Epithelial cell of prostate (primary cell): ENCODE results near the gene IGFBP7.

Experiments used
- DNase-seq: peaks from one replicate; pipeline ENCODE4 v3.0.0-alpha.2; 2011; ENCODE audit warnings: low read depth, low spot score
- H3K27ac ChIP-seq: fragments of 450-650 bp; 2 replicates; pipeline ENCODE4 v1.5.1; 2017; ENCODE audit warnings: mild to moderate bottlenecking

The IGFBP7 gene

DNA sequence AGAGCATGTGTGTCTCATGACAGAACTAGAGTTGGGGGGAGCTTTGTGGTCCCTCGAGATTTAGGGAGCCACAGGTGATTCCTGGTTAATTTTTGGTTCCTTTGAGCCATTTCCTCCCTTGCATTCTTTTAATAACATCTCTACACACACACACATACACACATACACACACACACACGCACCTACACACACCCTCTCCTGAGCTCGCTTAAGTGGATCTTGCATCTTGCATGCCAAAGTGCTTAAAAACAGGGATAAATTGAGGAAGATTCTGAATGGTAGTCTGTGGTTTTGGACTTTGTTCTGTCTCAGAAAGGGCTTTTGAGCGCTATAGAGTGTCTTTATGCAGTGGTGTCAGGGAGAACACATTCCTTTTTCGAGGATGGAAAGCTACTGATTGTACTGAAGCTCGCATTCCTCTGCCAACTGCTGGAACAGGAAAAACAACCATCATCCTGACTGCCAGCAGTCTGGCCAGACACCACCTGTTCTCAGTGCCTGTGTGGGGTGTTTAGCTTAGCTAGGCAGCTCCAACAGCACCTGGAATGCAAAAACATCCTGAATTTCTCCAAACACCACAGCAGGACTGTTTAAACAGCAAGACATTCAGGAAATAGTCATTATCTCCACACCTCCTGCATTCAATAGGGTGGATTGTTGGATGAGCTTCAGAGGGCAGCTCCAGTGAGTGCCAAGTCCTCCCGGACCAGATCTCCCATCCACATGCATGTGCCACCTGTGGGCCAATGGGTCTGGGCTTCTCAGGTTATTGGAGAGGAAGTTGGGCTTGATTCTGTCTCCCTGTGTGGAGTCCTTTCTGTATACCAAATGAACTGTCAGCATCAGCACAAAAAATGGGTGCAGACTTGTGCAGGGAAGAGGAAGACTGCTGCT is 21.9 kb upstream of the IGFBP7 start:
- no peak overlapping the region for H3K27ac ChIP-seq
- no peak for DNase-seq

DNA sequence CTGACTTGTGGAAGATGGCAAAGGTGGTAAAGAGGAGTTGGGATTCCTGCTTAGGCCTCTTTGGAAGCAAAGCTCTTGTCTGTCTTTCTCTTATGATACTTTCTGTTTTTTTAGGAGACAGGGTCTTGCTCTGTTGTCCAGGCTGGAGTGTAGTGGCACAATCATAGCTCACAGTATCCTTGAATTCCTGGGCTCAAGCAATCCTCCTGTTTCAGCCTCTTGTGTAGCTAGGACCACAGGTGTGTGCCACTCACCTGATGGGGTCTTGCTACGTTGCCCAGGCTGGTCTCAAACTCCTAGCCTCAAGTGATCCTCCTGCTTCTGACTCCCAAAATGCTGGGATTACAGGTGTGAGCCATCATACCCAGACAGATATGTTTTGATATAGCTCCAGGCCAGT is 19.3 kb upstream of the IGFBP7 start:
- no peak overlapping the region for H3K27ac ChIP-seq
- no peak for DNase-seq

DNA sequence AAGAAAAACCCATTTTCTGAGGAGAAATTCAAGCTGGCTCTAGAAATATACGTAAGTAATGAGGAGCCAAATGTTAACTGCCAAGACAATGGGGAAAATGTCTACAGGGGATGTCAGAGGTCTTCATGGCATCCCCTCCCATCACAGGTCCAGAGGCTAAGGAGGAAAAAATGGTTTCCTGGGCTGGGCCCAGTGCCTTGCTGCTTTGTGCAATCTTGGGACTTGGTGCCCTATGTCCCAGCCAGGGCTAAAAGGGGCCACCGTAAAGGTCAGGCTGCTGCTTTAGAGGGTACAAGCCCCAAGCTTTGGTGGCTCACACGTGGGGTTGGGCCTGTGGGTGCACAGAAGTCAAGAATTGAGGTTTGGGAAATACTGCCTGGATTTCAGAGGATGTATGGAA is 17.2 kb upstream of the IGFBP7 start:
- no peak overlapping the region for H3K27ac ChIP-seq
- no peak for DNase-seq

DNA sequence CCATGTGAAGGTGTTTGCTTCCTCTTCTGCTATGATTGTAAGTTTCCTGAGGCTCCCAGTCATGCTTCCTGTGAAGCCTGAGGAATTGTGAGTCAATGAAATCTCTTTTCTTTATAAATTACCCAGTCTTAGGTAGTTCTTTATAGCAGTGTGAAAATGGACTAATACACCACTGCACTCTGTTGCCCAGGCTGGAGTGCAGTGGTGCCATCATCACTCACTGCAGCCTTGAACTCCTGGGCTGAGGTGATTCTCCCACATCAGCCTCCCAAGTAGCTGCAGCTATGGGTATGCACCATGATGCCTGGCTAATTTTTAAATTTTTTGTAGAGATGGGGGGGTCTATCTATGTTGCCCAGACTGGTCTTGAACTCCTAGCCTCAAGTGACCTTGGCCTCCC is 15.8 kb upstream of the IGFBP7 start:
- no peak for DNase-seq
- H3K27ac ChIP-seq = no peak overlapping the region

DNA sequence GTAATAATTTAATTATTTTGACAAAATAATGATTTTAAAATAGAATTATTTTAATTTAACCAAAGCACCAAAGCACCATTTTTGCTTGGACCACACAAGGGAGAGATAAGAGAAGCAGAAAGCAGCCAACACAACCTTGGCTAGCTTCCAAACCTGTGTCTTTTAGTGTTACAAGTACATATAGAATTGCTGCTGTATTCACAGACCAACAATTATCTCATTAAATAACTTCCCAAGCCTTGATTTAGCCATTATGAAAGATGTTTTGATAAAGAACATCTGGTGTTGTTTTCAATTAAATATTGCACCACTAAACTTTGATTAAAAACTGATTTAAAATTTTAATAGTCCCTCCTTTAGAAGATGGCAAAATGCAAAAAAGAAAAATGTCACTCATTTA is 14.0 kb upstream of the IGFBP7 start:
- DNase-seq = no peak

DNA sequence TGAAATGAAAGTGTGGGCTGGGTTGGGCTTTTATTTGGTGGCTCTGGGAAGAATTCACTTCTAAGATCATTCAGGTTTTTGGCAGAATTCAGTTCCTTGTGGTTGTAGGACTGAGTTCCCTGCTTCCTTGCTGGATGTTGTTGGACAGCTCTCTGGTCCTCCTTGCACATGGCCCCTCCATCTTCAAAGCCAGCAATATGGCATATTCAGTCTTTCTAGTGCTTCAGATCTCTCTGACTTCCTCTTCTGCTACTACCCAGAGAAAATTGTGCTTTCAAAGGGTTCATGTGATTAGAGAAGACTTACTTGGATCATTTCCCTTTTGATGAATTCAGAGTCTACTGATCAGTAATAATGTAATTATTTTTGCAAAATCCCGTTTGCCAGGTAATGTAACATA is 12.8 kb upstream of the IGFBP7 start:
- no peak overlapping the region for H3K27ac ChIP-seq
- no peak for DNase-seq

More for the DNA sequence above, 14.0 kb upstream of the IGFBP7 start:
- no peak overlapping the region for H3K27ac ChIP-seq

DNA sequence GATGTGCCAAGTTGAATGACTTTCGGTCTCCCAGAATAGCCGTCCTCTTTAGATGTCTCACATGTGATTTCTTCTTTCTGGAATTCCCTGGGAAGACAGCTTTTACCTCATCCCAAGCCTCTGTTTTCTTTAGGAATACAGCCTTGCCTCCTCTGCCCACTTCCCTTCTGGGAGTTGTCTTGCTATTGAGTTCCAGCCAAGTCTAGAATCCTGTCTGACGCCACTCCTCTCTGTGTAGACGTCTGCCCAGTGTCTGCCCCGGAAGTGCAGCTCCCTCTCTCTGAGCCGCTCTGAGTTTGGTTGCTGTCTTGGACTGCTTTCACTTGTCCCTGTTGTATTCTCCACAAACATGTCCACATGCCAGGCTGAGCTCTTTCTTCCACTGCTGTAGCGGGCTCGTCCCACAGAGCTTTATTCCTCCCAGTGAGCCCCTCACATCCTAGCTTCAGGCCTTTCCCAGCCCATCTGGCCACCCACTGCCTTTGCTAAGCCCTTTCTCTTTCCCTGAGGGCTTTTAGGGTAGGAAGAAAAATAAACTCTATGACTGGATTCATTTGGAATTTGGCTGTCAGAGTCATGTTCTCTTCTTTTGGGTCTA is 9.0 kb upstream of the IGFBP7 start:
- H3K27ac ChIP-seq = peak overlapping the region; percentile 77
- DNase-seq = no peak

DNA sequence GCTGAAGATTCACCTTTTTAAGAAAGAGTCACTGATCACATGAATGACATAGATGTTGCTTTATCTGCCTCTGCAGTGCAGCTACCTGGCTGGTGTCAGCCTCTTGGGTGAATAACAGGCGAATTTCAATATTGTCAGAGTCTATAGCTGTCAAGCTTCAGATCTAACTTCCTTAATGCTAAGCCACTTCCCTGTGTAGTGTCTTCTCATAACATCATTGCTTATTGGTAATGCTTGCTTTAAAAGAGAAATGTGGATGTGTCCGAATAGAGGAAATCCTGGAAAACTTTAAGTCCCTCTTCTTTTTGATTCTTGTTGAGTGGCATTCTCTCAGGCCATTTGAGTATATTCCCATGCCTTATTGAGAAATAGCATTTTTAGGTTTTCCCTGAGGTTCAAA is 7.3 kb upstream of the IGFBP7 start:
- DNase-seq = no peak

DNA sequence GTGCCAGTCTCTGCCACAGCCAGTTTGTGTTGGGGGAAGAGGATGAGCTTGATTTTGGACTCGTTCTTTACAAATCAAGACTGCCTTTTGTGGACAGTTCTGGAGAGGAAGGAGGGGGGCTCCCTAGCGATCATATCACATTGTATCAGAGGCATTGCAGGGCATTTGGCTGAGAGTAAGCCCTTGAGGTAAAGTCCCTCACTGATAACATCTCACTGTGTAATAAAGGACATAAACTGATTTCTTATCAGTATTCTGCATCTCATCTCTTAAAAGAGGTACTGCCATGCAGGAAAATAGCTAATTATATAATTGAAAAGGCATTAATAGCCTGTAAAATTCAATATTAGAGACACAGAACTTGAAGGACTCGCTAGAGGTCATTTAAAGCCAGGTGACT is 6.1 kb upstream of the IGFBP7 start:
- H3K27ac ChIP-seq = no peak overlapping the region
- no peak for DNase-seq

More for the DNA sequence above, 7.3 kb upstream of the IGFBP7 start:
- no peak overlapping the region for H3K27ac ChIP-seq

DNA sequence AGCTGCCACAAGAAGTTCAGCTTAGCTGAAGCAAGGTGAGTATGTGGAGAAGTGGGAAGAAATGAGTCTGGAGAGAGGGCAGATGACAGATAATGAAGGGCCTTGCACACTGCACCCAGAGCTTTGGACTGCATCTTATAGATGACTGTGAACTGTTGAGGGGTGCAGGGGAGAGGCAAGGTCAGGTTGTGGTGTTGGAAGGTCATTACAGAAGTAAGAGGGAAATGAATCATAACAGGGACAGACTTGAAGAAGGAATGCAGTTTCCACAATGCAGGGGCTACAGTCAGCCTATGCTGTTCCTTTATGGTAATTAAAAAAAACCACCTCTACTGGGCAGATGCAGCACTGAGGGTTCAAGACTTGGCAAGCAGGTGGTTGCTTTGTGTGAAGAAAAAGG is 4.8 kb upstream of the IGFBP7 start:
- DNase-seq = no peak
- no peak overlapping the region for H3K27ac ChIP-seq

DNA sequence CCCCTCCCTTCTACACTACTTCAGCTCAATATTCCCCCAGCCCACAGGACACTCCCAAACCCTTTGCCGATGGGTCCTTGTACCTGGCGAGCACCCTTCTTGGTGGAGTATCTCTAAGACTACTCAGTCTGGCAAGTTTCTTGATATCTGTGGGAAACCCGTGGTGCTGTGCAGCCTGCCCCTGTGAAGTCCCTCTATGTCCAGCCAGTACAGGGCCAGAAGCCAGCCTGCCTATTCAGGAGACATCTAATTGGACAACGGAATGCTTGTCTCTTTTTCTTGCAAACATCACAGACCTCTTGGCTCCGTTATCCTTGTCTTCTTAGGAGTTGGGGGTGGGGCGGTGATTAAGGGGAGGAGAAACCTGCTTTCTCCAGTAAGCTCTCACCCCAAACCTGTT is 3.7 kb upstream of the IGFBP7 start:
- DNase-seq = no peak
- H3K27ac ChIP-seq = no peak overlapping the region

DNA sequence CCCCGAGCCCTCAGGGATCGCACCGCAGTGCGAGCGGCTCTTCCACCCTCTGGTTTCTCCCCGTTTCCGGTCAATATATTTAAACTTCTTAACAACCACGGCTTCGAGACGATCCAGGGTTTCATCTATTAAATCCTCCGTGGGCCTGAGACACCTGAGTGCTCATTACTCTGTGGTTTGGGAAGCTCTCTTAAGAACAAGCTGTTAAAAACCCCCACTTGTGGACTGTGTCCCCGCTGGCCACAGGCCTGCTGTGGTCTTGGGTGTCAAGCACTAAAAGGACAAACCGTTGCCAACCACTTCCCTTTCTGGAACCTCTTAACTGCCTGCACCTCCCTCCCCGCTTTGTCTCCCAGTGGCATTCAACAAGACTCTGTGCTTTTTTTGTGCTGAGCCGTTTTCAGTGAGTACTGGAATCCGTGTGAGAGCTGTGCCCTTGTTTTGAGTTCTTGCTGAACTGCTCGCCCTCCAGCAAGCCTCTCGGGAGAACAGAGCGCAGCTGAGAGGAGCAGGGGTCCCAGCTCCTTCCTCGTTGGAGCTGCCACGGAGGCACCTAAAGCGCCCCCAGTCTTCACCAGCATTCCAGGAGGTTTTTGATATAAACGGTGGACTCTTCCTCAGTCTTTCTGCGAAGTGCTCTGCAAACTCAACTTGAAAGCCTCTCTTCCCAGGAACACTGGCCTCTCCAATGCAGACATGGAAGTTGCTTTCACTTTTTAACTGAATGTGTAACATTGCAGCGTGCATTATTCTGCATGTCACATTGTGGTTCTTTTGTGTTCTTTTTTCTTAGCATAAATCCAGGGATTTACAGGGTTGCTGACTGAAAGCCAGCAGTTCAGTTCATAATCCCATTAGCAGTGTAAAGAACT is 691 bp upstream of the IGFBP7 start:
- H3K27ac ChIP-seq = peak overlapping the region; percentile 71
- DNase-seq = no peak

DNA sequence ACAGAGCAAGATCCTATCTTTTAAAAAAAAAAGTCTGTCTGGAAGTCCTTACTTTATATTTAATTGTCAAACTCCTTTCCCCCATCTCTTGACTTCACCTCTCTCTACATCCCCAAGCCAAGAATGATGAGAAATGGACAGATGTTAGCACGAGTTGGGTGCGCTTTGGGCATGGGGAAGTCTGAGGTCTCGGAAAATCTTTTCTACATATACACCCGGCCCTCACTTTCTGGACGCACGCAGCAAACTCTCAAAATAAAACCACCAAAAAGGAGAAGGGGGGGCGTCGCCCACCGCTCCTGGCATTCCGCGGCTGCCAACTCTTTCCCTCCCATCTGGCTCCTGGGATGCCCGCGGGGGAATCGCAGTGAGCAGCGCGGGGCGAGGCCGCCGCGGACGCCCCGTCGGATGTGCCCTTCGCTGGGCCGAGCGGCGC is 756 bp downstream of the IGFBP7 start:
- no peak for DNase-seq
- H3K27ac ChIP-seq = peak overlapping the region; percentile 71

DNA sequence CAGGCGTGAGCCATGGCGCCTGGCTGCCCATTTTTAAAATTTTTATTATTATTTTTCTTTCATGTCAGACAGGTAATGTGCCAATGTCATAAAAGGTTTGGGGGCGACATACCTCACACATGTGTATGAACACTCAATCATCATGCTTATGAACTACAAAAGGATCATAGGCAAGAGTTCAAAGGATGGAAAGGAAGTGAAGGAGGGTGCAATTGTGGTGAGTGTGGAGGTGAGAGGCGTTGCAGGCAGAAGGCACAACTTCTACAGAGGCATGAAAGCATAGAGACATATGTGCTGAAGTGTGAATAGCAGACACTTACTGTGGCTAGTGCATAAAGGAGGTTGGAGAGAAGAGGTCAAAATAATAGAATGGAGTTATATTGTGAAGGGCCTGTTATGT is 4.0 kb downstream of the IGFBP7 start:
- no peak for DNase-seq
- H3K27ac ChIP-seq = no peak overlapping the region

DNA sequence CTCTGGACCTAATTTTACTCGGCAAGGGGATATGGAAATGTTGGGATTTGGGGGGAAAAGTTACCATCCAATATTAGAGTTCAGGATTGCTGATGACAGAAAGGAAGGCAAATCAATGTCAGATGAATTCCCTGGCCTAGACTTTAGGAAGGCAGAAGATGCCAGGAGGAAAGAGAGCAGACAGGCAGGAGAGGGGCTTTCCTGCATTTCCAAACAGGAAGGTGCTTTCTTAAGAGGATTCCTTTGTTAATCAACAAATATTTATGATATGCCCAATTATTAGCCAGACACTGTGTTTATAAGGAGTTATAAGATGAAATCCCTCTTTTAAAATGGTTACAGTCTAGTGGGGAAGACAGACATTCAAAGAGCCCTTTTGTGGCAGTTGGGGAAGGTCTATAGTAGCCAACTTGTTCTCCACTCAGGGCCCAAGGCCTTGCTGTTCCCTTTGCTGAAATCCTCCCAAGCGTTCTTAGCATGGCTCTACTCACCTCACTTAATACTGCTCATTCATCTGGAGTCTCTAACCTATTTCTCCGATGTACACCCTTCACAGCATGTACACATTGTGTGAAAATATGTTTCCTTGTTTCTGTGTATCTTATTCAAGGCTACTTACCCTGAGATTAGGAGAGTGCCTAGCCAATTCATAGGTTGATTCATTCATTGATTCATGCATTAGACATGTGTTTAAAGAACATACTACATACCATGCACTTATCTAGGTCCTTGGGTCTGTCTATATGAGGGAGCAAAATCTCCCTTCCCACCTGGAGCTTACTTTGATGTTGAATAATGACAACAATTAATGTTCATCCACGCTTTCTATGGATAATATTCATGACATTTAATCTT is 5.3 kb downstream of the IGFBP7 start:
- no peak for DNase-seq
- H3K27ac ChIP-seq = peak overlapping the region; percentile 4

DNA sequence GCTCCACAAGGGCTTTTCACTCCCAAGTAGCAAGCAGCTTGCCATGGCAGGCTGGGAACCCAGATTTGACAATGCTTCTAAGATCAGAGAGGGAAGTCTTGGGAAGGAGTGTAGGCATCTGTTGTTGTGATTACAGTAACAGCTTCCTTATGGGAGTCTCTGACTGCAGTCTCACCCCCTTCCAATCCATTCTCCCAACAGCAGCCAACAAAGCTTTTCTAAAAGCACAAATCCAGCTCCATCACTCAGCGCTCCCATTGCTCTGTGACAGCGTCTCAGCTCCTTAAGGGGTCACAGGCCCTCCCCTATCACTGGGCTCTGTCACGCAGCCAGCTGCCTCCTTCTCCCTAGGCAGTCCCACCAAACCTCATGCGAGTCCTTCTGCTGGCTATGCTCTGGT is 7.1 kb downstream of the IGFBP7 start:
- DNase-seq = no peak
- peak overlapping the region; percentile 45 for H3K27ac ChIP-seq

DNA sequence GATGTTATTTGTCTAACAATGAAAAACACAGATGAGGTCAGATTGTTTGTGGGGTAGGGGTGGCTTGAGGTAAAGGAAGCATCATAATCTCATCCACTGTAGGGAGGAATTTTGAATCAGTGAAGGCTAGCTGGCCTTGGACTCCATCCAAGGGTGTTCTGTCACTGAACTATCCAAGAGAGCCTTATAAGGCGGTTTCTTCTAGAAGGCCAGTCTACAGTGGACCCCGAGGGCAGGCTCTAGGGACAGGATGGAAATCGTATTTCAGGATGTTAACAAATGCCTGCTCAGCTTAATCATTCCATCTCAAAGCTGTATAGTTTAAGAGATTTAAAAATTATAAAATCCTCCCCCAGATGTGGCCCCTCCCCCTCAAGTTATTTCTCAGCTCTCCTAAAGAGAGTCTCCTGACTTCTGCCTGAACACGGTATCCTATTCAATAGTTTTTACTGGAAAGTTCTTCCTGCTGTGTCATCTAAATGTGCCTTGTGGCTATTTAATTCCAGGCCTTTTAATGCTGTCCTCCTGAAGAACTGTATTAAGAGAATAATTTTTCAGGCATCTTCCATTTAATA is 8.0 kb downstream of the IGFBP7 start:
- DNase-seq = no peak
- H3K27ac ChIP-seq = peak overlapping the region; percentile 45

DNA sequence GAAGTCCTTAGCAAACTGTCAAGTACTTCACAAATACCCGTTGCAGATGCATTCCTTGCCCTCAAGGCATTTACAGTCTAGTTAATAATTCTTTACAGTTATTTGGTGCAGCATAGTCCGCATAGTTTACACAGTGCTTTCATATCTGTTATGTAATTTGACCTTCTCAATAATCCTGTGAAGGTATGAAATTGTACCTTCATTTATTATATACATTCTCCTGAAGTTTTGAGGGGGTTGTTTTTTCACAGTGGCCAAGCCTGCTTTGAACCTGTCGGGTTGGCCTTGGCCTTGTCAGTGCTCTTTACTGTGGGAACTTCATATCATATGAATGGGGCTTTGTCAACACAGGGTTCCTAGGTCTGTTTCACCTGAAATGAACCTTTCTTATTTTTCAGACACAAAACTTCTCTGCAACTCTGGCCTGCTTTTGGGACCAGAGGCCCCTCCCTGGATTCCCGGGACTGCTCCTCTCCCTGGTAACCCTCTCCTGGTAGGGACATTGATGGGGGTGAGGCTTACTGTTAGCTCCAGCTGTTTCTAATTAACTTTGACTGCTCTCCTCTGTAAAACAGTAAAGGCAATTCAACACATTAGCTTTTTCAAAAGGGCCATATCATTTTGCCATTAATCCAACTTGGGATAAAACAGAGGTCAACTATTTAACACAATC is 9.1 kb downstream of the IGFBP7 start:
- no peak for DNase-seq
- H3K27ac ChIP-seq = peak overlapping the region; percentile 45

DNA sequence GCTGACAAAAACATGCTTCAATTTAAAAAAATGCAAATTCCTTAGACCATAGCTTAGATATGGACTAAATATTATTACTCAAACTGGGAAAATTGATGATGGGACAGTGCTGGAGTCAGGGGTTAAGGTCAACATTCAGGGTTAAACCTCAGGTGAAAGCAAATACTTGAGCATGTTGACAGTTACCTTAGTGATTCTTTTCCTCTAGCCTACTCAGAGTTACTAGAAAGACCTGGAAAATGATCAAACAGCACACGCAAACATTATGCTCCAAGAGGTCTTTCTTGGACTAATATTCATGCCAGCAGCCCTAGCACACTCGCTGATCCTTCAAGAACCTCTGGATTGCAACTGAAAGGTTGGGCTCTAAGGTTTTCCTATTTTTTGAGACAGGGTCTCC is 10.8 kb downstream of the IGFBP7 start:
- H3K27ac ChIP-seq = no peak overlapping the region
- DNase-seq = no peak
